C4-2B (cell line): ENCODE data around the gene ZNF749.

ENCODE experiments used
- CTCF ChIP-seq: fragments of 450-650 bp; conservative IDR thresholded peaks from 2 replicates; pipeline ENCODE4 v1.5.1; 2017; ENCODE audit warnings: mild to moderate bottlenecking
- ZFX ChIP-seq: fragments of 450-650 bp; IDR thresholded peaks from 2 replicates; pipeline ENCODE4 v1.6.1; 2017

GRCh38 chr19:57436417-57436816, 1.3 kb downstream of the ZNF749 start:
- no peak for TF ChIP-seq CTCF
- no peak for TF ChIP-seq ZFX
